Skeletal muscle tissue (tissue), 4 donors: Measurements from ENCODE around the gene OR6A2. TPM values are rescaled to one million over a fixed set of nuclear protein-coding genes. Genes with fewer than 3 reads are reported as not detected.

Experiments used
- H3K27ac ChIP-seq: one replicate; pipeline ENCODE4 v1.7.0; 2013; ENCODE audit warnings: mild to moderate bottlenecking, low read depth, low read length, inconsistent platforms
- H3K27me3 ChIP-seq, 3 donors: one replicate each; pipeline ENCODE4 v1.7.0; 2013; ENCODE audit warnings: low read length in 3 of 3; ENCODE audit not compliant: control insufficient read depth in 3 of 3, insufficient read depth in 3 of 3
- H3K36me3 ChIP-seq, 3 donors: one replicate each; pipeline ENCODE4 v1.7.0; 2013; ENCODE audit warnings: low read length in 3 of 3; ENCODE audit not compliant: control insufficient read depth in 3 of 3, insufficient read depth in 3 of 3
- H3K4me1 ChIP-seq, 3 donors: one replicate each; pipeline ENCODE4 v1.7.0; 2013; ENCODE audit warnings: low read length in 3 of 3, mild to moderate bottlenecking in 3 of 3; ENCODE audit not compliant: control insufficient read depth in 3 of 3, insufficient read depth in 3 of 3
- H3K4me3 ChIP-seq, 3 donors: one replicate each; pipeline ENCODE4 v1.7.0; 2013; ENCODE audit warnings: low read length in 3 of 3
- H3K9ac ChIP-seq, 3 donors: one replicate each; pipeline ENCODE4 v1.7.0; 2013; ENCODE audit warnings: low read length in 3 of 3, mild to moderate bottlenecking in 3 of 3, moderate library complexity in 2 of 3, low read depth in 1 of 3
- H3K9me3 ChIP-seq, 3 donors: one replicate each; pipeline ENCODE4 v1.7.0; 2013; ENCODE audit warnings: low read length in 3 of 3; ENCODE audit not compliant: control insufficient read depth in 3 of 3
- total RNA-seq: library from RNA; depleted of rRNA; stranded (reverse); fragments of >200 nt; gene quantifications from one replicate; pipeline ENCODE4 v1.2.3, GENCODE V29; 2014
- donor health status: Osteomylitis.

The OR6A2 gene
- under 0.01 TPM for total RNA-seq

DNA sequence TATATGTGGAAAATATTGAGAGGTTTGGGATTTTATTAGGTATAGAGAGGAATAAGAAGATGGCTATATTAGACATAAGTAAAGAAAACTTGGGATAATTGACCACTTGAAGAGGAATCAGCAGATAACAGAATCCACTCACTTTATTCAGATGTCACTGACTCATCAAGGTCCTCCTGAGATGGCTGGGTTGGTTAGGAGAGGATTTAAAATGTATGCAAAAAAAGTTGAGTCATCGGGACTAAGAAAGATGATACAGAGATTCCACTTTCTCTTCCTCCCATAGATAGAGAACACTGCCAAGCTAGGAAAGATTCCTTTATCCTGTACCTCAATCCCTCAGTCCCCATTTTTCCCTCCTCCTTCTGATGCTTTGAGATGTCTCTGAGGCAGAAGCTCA, at the start of gene OR6A2:
TSS of gene OR6A2 (minus strand) at position 288 of the 400 bp plus-strand sequence. CDS start 3,981 bp downstream, outside the sequence.
- Histone ChIP-seq H3K9me3 (no peaks in the 10 kb centered on the region), H3K36me3 (no peaks in the 10 kb centered on the region), H3K9ac (no peak within 1 kb of the TSS), H3K4me3 (no peak within 1 kb of the TSS), H3K27me3 (no peaks in the 10 kb centered on the region), H3K27ac (no peak within 1 kb of the TSS), H3K4me1 (no peaks in the 10 kb centered on the region)

DNA sequence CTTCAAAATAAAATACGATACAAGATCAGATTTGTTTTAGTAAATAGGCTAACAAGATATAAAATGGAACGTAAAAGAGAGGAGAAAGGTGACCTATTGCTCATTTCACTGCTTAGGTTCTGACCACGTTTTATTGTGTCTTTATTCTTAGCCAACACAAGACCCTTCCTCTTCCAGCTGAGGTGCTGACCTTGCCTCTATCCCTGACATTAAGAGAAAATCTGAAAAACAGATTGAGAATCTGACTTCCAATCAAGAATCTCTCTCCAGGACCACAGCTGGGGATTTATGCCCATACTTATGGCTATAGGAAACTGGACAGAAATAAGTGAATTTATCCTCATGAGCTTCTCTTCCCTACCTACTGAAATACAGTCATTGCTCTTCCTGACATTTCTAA, 45.9 kb upstream of the OR6A2 start, which contains the start of gene OR10A5:
TSS of gene OR10A5 (plus strand) at position 301 of the 400 bp plus-strand sequence. CDS start at position 301, 0 bp downstream.
- Histone ChIP-seq H3K36me3 (no peaks in the 10 kb centered on the region), H3K9me3 (peaks cover 0 to 4% (median 3%) of the 10 kb centered on the region in 3 donors), H3K9ac (no peak within 1 kb of the TSS), H3K4me3 (no peak within 1 kb of the TSS), H3K4me1 (no peaks in the 10 kb centered on the region), H3K27ac (no peak within 1 kb of the TSS), H3K27me3 (no peaks in the 10 kb centered on the region)

DNA sequence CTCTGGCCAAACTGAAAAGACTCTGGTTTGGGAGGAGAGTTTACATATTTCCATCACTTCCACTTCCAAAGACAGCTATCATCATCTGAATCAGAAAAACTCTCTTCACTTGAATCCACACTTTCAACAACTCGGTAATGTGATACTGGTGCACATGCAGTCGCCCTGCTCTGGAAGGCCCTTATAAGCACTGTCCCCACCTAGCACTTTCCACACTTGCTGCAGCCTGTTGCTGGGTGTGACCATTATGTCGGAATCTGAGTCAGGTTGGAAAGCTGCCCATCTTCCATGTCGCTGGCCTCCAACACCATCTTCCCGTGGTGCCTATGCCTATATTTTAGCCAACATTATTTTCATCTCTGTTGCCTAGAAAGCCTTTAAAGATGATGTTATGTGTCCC, 44.9 kb upstream of the OR6A2 start:
- Histone ChIP-seq H3K9ac (no peak overlapping the region), H3K27me3 (no peaks in the 10 kb centered on the region), H3K9me3 (peaks cover 0 to 4% (median 3%) of the 10 kb centered on the region in 3 donors), H3K4me1 (no peaks in the 10 kb centered on the region), H3K36me3 (no peaks in the 10 kb centered on the region), H3K4me3 (no peak overlapping the region), H3K27ac (no peak overlapping the region)

DNA sequence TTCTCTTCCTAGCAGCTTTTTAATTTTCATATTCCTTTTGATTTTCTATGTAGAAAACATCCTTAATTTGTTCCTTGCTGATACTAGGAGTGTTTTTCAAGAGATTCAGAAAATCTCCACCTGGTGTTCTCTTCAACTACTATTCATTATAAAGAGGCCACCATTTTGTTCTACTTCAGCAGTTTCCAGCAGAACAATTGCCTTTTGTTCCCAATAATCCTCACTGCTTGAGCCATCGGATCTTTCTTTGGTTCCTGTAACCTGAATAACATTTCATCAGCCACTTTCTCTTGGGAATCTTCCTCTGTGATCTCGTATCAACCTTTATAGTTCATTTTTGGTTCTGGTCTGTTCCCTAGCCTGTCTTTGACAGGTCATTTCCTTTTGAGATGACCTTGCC, 44.2 kb upstream of the OR6A2 start:
- H3K4me3 ChIP-seq: no peak overlapping the region
- no peak overlapping the region for H3K27ac ChIP-seq
- no peaks in the 10 kb centered on the region for H3K27me3 ChIP-seq
- no peak overlapping the region for H3K9ac ChIP-seq
- H3K36me3 ChIP-seq: no peaks in the 10 kb centered on the region
- no peaks in the 10 kb centered on the region for H3K4me1 ChIP-seq
- peaks cover 0 to 4% (median 3%) of the 10 kb centered on the region in 3 donors for H3K9me3 ChIP-seq

DNA sequence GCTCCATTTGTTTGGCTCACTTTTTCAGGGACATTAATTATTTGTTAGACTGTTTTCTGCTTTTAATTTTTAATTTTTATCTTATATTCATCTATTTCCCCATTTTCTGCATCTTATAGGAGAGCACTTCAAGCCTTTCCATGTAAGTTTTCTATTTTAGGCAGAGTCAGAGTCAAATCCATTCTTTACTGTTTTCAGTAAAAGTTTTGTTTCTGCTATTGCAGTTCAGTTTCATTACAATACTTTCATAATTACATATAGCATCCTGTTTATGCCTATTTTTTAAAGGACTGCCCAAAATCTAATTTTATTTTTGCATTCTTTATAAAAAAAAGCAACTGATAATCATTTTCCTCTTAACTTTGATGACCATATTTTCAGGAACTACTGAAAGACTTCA, 42.2 kb upstream of the OR6A2 start:
- Histone ChIP-seq H3K36me3 (no peaks in the 10 kb centered on the region), H3K27ac (no peak overlapping the region), H3K4me1 (no peaks in the 10 kb centered on the region), H3K9ac (no peak overlapping the region), H3K27me3 (no peaks in the 10 kb centered on the region), H3K9me3 (peaks cover 0 to 4% (median 3%) of the 10 kb centered on the region in 3 donors), H3K4me3 (no peak overlapping the region)

DNA sequence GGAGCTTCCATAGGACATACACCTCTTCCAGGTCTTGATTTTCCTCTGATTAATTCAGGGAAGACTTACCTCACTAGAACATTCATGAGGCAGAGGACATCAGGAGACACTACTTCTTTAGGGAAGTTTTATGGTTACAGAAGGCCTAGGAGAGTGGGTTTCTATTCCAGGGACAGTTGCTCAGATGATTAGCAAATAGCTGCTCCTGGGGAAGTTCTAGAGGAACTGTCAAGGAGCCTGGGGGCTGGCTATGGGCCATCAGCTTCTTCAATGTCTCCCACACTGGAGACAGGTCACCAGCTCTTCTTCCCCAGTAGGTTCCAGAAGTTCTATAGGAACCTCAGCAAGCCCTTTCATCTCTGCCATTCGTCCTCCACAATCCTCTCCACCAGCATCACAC, 34.5 kb upstream of the OR6A2 start:
- Histone ChIP-seq H3K4me3 (no peak overlapping the region), H3K9me3 (no peaks in the 10 kb centered on the region), H3K27me3 (no peaks in the 10 kb centered on the region), H3K9ac (no peak overlapping the region), H3K4me1 (no peaks in the 10 kb centered on the region), H3K36me3 (no peaks in the 10 kb centered on the region), H3K27ac (no peak overlapping the region)

DNA sequence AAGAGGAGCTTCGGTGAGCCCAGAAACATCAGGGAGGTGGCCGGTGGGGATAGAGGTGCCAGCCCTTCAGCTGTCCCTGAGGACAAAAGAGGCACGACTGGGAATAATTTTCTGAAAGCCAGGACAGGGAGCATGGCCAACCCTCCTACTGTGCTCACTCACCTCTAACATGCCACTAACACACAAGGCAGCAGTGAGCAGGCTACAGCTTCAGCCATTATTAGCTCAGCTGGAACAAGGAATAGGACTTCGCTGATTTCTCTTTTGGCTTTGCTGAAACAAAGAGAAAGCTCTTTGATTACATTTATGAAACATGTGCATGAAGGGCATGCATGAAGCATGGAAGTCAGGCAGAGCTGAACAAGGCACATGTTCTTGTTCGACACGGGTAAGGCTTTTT, 33.9 kb upstream of the OR6A2 start:
- Histone ChIP-seq H3K9me3 (no peaks in the 10 kb centered on the region), H3K27ac (no peak overlapping the region), H3K9ac (no peak overlapping the region), H3K27me3 (no peaks in the 10 kb centered on the region), H3K36me3 (no peaks in the 10 kb centered on the region), H3K4me1 (no peaks in the 10 kb centered on the region), H3K4me3 (no peak overlapping the region)

DNA sequence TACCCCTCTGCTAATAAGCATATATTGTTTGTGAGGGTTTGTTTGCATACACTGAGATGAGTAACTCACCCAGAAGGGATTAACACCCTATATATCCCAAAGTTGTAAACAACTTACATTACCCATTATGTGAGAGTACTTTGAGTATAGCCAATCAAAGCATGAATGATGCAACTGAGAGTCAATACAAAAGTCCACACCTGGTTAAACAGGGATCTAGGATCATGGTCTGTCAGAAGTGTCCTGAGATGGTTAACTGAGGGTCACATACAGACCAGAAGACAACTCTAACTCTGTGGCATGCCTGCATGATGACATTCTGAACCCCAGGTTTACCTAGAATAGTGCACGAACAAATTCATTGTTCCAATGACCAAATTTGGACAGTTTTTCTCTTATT, 28.6 kb upstream of the OR6A2 start:
- Histone ChIP-seq H3K4me1 (no peaks in the 10 kb centered on the region), H3K27me3 (no peaks in the 10 kb centered on the region), H3K27ac (no peak overlapping the region), H3K9ac (no peak overlapping the region), H3K4me3 (no peak overlapping the region), H3K9me3 (no peaks in the 10 kb centered on the region), H3K36me3 (no peaks in the 10 kb centered on the region)

DNA sequence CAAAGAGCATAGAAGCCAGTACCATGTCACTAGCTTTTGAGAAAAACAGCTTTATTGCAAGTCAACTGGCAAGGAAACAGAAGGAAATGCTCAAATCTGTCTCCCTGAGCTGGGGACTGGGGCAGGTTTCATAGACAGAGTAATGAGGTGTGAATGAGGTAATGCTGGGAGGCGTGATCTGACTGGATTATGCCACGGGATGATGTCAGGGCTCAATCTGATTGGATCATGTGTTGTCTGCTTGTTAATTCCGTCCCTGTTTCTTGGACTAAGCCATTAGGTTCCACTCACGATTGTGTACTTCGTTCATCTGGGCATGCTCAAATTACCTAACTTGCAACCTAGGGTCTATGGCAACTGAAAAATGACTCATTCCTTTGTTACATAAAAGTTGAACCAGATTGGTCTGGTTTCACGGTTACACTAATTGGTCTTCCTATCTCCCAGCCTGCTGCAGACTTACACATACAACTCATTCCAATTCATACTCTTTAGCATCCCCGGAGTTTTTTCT, 25.8 kb upstream of the OR6A2 start:
- no peak overlapping the region for H3K9ac ChIP-seq
- no peak overlapping the region for H3K27ac ChIP-seq
- no peak overlapping the region for H3K4me3 ChIP-seq
- no peaks in the 10 kb centered on the region for H3K4me1 ChIP-seq
- no peaks in the 10 kb centered on the region for H3K9me3 ChIP-seq
- H3K36me3 ChIP-seq: no peaks in the 10 kb centered on the region
- H3K27me3 ChIP-seq: no peaks in the 10 kb centered on the region

DNA sequence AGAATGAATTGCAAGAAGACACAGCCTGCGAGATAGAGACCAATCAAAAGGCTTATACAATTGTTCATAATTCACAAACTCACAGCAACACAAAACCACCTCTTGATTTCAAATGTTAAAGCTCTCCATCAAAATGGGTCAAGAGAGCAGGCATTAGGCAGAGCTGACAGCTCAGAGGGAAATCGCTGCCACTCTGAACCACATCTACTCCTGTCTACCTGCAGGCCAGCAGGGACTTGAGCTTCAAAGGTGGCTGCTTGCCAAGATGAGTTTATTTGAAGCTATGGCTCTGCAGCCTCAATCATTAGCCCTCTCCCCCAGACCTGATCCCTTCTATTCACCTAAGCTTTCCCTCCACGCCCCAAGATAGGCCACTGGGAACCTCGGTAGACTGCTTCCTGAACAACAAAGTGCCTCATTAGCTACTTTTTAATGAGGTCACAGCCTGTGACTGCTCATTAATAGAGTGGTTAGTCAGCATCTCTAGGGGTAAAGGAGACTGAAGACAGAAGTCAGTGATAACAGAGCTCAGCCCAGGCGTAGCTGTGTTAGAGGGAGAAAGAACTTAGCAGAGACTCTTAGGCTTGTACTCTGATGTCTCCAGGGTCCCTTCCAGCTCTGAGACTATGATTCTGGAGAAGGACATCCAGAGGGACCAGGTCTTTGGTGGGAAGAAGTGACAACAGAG, 24.8 kb upstream of the OR6A2 start:
- Histone ChIP-seq H3K4me1 (no peaks in the 10 kb centered on the region), H3K4me3 (no peak overlapping the region), H3K36me3 (no peaks in the 10 kb centered on the region), H3K9ac (no peak overlapping the region), H3K27me3 (no peaks in the 10 kb centered on the region), H3K9me3 (no peaks in the 10 kb centered on the region), H3K27ac (no peak overlapping the region)
